GM12892 (cell line): Measurements from ENCODE around the gene CRB3.

Experiments
- POLR2A ChIP-seq: IDR thresholded peaks from 2 replicates; pipeline ENCODE4 v1.6.1; 2011; ENCODE audit warnings: low read depth, low read length, control low read depth
- POLR2AphosphoS5 ChIP-seq: IDR thresholded peaks from 2 replicates; pipeline ENCODE4 v1.6.1; 2011; ENCODE audit warnings: low read depth, low read length, control low read depth

DNA sequence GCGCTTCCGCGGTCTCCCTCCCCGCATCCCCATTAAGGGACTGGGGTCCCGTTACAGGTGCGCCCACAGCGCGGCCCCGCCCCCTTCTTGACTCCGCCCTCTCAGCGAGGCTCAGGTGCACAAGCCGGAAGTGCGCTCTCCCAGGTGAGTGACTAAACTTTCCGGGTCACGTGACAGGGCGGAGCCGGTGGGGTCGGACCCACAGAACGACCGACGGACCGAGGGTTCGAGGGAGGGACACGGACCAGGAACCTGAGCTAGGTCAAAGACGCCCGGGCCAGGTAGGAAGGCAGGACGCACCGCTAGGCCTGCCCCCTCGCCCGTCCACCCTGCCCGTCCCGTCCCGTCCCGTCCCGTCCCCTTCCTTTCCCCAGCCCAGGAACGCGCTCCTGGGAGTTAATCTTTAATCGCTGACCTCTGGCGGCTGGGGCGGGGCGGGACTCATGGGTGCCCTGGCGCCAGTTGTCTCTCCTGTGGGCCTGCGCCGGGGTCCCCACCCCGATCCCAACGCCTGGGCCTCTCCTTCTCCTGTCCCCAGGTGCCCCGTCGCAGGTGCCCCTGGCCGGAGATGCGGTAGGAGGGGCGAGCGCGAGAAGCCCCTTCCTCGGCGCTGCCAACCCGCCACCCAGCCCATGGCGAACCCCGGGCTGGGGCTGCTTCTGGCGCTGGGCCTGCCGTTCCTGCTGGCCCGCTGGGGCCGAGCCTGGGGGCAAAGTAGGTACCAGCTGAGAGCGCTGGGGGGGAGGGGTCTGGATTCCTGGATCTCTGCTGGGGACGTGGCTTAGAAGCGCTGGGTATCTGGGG, at the start of gene CRB3:
- no peak for TF ChIP-seq POLR2AphosphoS5
- TF ChIP-seq POLR2A, result no peak
